IPS DF 4.7 (cell line): ENCODE measurements around the gene RBPJL.

Source experiments
- DNase-seq: peaks from one replicate; pipeline ENCODE4 v3.0.0-alpha.2; 2013; ENCODE audit warnings: low spot score; ENCODE audit errors: extremely low read depth

Gene RBPJL

GRCh38 chr20:45359406-45360148, 52.9 kb downstream of the RBPJL start:
- no peak for DNase-seq

- DNase-seq, result no peak
Observed at GRCh38 chr20:45361793-45362192, 55.2 kb downstream of the RBPJL start.

DNA sequence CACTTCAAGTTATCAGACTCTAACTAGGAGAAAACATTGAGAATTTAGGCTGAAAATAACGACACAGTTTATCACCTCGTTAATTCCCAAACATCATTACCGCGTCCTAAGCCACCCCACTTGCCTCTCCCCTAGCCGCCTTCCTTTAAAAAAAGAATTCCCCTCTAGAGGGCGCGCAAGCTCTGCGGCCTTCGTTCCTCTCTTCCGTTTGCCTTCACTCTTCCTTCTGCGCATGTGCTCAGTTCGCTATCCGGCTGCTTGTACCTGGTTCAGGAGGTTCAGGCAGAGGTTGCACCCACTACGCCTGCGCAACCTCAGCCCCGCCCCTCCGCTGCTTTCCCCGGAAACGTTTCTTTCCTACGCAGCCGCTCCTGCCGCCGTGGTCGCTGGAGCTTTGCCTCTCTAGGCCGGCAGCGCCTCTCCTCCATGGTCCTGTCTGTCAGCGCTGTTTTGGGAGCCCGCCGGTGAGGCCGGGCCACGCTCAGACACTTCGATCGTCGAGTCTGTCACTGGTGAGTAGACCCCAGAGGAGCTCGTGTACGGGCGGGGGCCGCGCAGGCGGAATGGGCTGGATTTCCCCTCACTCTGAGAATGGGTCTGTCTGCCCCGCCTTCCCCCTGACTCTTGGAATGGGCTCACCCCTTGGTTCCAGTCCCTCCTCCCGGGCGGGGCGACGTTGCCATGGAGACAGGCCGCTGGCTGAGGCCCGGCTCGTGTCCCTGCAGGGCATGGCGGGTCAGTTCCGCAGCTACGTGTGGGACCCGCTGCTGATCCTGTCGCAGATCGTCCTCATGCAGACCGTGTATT, 56.4 kb downstream of the RBPJL start, which contains the start of gene SYS1:
TSS of gene SYS1 (plus strand) at position 353 of the 807 bp plus-strand sequence. CDS start at position 729, 376 bp downstream.
- DNase-seq, result peak; percentile 95

- DNase-seq, result no peak
Observed at GRCh38 chr20:45363611-45364492, 57.2 kb downstream of the RBPJL start.

DNA sequence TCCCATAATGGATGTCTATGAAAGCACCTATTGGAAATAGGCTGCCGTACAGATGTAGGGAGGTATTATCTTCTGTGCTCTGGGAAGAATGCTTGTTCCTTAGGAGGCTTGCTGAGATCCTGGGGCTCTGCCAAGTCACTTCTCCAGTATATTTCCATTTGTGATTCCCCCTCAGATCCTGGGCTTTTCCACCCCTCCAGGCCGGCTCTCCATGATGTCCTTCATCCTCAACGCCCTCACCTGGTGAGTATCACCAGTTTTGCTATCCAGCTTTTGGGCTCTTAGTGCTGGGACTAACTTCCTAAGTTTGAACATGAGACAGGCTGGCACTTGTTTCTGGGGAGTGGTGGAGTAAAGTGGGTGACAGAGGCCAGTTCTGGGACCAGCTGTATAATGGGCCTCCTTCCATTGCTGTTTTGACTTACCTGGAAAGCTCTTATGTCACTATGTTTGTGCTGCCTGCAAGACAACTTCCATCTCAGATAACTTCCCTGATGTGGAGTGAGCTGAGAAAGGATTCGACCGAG, 58.9 kb downstream of the RBPJL start:
- no peak for DNase-seq

GRCh38 chr20:45366192-45366591, 59.6 kb downstream of the RBPJL start:
- no peak for DNase-seq

DNA sequence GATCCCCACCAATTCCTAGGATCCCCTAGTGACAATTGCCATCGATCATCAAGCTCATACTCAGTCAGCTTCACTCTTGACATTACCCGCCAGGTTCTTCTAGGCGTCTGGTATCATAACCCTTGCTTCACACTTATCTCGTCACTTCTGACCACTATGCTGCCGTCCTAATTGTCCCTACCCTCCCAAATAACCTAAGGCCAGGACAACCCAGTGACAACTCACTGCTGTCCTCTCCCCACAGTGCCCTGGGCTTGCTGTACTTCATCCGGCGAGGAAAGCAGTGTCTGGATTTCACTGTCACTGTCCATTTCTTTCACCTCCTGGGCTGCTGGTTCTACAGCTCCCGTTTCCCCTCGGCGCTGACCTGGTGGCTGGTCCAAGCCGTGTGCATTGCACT, 60.0 kb downstream of the RBPJL start:
- DNase-seq, result no peak

DNA sequence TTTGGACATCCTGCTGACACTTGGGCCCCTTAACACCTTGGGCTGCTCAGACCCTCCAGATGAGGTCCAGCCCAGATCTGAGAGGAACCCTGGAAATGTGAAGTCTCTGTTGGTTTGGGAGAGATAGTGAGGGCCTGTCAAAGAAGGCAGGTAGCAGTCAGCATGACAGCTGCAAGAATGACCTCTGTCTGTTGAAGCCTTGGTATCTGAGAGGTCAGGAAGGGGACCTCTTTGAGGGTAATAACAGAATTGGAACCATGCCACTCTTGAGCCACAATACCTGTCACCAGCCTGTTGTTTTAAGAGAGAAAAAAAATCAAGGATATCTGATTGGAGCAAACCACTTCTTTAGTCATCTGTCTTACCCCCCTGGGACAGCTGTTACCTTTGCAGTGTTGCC, 60.5 kb downstream of the RBPJL start:
- DNase-seq, result no peak
